Dermis blood vessel endothelial cell (primary cell): ENCODE measurements around the gene B3GNT4. TPM values are rescaled to one million over a fixed set of nuclear protein-coding genes. Genes with fewer than 3 reads are reported as not detected.
"Not testable (repeated sequence)": the region's sequence is repeated elsewhere in the genome, so short reads cannot be mapped to it uniquely, and the experiment has no call there.

Experiments
- DNase-seq: peaks from one replicate; pipeline ENCODE4 v3.0.0; 2010
- total RNA-seq: library from RNA; depleted of rRNA; stranded (reverse); fragments of >200 nt; gene quantifications from 2 replicates; pipeline ENCODE4 v1.2.3, GENCODE V29; 2014

B3GNT4 gene
- total RNA-seq, 1 donor from 2014 or later = 0.17 TPM

DNA sequence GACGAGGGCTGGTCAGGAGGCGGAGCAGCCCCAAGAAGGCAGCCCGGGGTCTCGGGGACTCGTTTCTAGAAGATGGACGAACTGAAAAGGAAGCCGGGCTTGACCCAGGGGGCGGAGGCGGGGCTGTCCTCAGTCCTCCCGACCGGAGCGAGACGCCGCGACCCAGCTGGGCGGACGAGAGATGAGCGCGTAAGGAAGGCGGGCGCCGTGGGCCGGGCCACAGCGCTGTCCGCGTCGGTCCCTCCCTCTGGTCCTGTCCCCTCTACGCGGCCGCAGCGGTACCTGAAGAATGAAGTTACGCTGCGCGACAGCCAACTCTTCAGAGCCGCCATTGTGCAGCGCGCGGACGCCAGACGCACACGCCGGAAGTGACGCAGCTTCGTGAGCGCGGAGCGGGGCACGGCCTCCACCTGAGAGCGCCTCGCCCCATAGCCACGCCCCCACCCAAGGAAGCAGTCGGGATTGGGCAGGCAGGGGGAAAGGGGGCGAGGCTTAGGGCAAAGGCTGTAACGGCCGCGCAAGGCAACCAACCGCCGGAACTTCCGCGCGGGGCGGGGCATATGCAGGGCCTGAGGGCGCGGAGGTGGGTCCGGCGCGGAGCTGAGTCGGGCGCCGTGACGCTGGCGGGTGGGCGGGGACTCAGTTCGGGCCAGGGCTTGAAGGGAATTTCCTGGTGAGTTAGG, 22.3 kb downstream of the B3GNT4 start, which contains the start of gene DIABLO:
DIABLO (minus strand) TSS at position 370 of the 683 bp plus-strand sequence; CDS start at position 332, 38 bp downstream.
- peak; percentile 100 for DNase-seq

GRCh38 chr12:122226366-122227125, 23.0 kb downstream of the B3GNT4 start:
- DNase-seq = no peak

DNA sequence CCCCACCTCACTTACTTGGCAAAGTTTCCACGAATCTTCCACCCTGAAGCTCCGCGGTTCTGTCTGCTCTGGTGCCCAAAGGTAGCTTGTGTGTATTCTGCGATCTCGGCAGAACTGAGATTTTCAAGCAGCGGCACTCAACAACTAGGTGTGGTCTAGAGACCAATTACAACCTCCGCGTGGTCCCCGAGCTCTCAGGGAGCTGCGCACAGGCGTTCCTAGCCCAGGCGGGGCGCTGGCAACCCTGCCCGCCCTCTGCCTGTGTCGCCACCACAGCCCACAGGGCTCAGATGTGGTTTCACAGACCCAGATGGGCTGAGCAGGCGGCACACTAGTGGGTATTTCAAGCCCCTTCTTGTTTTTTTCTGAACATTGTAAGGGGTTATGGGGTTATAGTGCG, 23.8 kb downstream of the B3GNT4 start:
- DNase-seq = no peak

- no peak for DNase-seq
Observed at GRCh38 chr12:122228092-122228491, 24.6 kb downstream of the B3GNT4 start.

DNA sequence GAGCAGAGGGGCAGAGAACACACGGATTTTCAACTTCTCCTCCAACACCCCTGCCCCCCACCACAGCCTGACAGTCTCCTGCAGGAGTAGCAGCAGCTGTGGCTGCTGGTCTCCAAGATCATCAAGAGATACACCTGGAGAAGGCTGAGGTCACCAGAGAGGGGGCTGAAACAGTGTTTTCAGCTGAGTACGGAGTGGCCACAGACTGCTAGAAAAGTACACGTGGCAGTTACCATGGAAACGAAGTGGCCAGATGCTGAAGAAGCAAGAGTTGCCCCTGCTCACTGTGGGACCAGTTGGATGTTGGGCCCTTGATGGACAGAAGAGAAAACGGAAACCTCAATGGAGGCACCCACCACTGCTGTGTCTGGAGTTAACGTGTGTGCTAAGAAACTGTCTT, 27.3 kb downstream of the B3GNT4 start:
- no peak for DNase-seq

GRCh38 chr12:122232691-122233090, 29.2 kb downstream of the B3GNT4 start:
- no peak for DNase-seq

GRCh38 chr12:122235741-122236140, 32.2 kb downstream of the B3GNT4 start:
- DNase-seq = no peak

GRCh38 chr12:122238861-122239260, 35.4 kb downstream of the B3GNT4 start:
- no peak for DNase-seq

DNA sequence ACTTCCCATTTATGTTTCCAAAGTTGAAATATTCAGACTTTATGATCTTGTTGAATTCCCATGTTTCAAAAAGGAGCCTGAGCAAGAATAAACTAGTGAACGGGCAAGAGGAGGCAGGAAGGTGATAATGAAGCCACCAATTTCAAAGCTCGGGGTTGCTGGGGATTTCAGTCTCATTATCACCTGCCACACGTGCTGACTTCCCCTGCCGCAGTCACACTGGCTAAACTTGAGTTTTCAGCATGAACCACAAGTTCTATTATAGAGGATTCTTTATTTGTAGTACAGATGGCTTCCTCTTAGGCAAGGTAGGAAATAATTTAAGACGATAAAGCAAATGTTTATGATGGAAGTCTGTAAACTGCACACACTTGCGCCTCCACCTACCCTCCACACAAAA, 40.5 kb downstream of the B3GNT4 start:
- DNase-seq = no peak

GRCh38 chr12:122244565-122245371, 41.3 kb downstream of the B3GNT4 start:
- DNase-seq = no peak

DNA sequence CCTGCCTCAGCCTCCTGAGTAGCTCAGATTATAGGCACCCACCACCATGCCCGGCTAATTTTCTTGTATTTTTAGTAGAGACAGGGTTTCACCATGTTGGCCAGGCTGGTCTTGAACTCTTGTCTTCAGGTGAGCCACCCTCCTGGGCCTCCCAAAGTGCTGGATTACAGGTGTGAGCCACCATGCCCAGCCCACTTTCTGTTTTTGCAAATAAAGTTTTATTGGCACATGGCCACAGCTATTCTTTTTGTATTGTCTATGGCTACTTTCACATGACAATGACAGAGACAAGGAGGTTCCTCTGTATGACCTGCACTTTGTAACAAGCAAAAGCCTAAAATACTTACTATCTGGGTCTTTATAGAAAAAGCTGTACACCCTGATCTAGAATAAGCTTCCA, 42.0 kb downstream of the B3GNT4 start:
- DNase-seq = no peak

DNA sequence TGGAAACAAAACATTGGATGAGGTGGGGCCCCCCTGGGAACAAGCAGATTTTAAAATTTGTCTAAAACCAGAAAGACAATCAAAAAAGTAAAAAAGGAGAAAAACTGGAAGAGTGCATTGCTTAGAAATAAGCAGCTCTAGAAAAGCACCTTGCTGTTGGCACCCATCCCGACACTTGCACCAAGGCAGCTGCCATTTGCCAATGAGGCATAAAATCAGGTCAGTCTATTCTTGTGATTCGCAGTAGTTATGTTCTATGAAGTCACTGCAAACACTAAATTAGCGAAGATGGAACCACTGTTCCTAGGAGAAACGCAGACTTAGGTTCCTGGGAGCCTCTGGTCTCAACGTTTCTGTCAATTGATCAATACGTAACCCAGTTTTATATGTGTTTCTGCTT, 46.5 kb downstream of the B3GNT4 start:
- DNase-seq = no peak

DNA sequence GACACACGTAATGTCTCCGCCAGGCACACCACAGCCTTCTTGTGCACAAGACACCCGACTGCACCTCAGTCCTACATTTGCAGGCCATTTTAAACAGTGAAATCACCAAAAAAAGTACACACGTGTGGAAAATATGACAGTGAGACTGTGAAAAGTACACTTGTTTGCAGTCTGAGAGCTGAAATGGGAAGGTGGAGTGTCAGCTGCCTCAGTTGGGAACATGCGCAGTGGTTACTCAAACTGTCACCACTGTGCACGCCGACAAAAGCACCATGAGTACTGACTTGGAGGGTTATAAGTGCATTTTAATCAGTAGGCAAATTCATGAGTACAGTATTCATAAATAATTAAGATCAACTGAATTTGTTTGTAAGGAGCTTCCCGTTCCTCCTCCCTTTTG, 47.0 kb downstream of the B3GNT4 start:
- DNase-seq = no peak

- not testable (repeated sequence) for DNase-seq
Observed at GRCh38 chr12:122258462-122258861, 55.0 kb downstream of the B3GNT4 start.

Other genes with a start within 250 kb of the B3GNT4 start
- 4.6 and 6.8 TPM in 2 replicates for gene BCL7A, start 181.8 kb upstream of the B3GNT4 start, total RNA-seq
- 16.7 and 35.7 TPM in 2 replicates for gene MLXIP, start 125.0 kb upstream of the B3GNT4 start, total RNA-seq
- gene IL31, start 29.5 kb upstream of the B3GNT4 start, total RNA-seq = not detected in 2 replicates
- 0.85 and 1.2 TPM in 2 replicates for gene LRRC43, start 20.6 kb upstream of the B3GNT4 start, total RNA-seq
- gene DIABLO, start 22.3 kb downstream of the B3GNT4 start, total RNA-seq = 83.0 and 88.0 TPM in 2 replicates
- gene VPS33A, start 62.8 kb downstream of the B3GNT4 start, total RNA-seq = 22.1 and 29.0 TPM in 2 replicates
- 49.5 and 51.1 TPM in 2 replicates for gene CLIP1, start 219.0 kb downstream of the B3GNT4 start, total RNA-seq